Loucy (cell line): ENCODE data around the gene SNAPC2.

Experiments used
- H2AFZ ChIP-seq: fragments of 200-600 bp; sonication (generic); 2 replicates; pipeline ENCODE4 v1.6.0; 2016; ENCODE audit warnings: antibody characterized with exemption, mild to moderate bottlenecking, low read length, moderate library complexity
- H3F3A ChIP-seq: fragments of 200-600 bp; 2 replicates; pipeline ENCODE4 v1.6.0; 2016; ENCODE audit warnings: antibody characterized with exemption, low read depth, mild to moderate bottlenecking
- H3K27me3 ChIP-seq: fragments of 200-600 bp; sonication (generic); 2 replicates; pipeline ENCODE4 v1.6.1; 2014; ENCODE audit warnings: low read length, mild to moderate bottlenecking; ENCODE audit not compliant: insufficient read depth, poor library complexity, severe bottlenecking
- H3K36me3 ChIP-seq: fragments of 200-600 bp; sonication (generic); 2 replicates; pipeline ENCODE4 v1.6.1; 2016; ENCODE audit warnings: low read length; ENCODE audit not compliant: insufficient read depth
- H3K4me1 ChIP-seq: fragments of 200-600 bp; sonication (generic); 2 replicates; pipeline ENCODE4 v1.5.1; 2014; ENCODE audit warnings: low read length, mild to moderate bottlenecking; ENCODE audit not compliant: insufficient read depth, poor library complexity, severe bottlenecking
- H3K4me2 ChIP-seq: fragments of 200-600 bp; sonication (generic); 2 replicates; pipeline ENCODE4 v1.6.0; 2014; ENCODE audit warnings: antibody characterized with exemption, low read length, low read depth, mild to moderate bottlenecking; ENCODE audit not compliant: poor library complexity, severe bottlenecking
- H3K4me3 ChIP-seq: fragments of 200-600 bp; sonication (generic); 2 replicates; pipeline ENCODE4 v1.5.1; 2014; ENCODE audit warnings: low read length, mild to moderate bottlenecking, mixed read lengths; ENCODE audit not compliant: poor library complexity, severe bottlenecking
- H3K79me2 ChIP-seq: fragments of 200-600 bp; sonication (generic); 2 replicates; pipeline ENCODE4 v1.6.1; 2014; ENCODE audit warnings: low read length; ENCODE audit not compliant: insufficient read depth
- H3K9ac ChIP-seq: fragments of 200-600 bp; sonication (generic); 2 replicates; pipeline ENCODE4 v1.6.0; 2014; ENCODE audit warnings: mild to moderate bottlenecking, low read depth, low read length, moderate library complexity; ENCODE audit not compliant: poor library complexity, severe bottlenecking
- H3K9me2 ChIP-seq: fragments of 200-600 bp; sonication (generic); replicated peaks from 2 replicates; pipeline ENCODE4 v1.6.1; 2016; ENCODE audit warnings: low read depth, low read length, mixed read lengths
- H3K9me3 ChIP-seq: fragments of 200-600 bp; sonication (generic); 2 replicates; pipeline ENCODE4 v1.6.1; 2014; ENCODE audit warnings: mild to moderate bottlenecking, antibody characterized with exemption, low read length, low read depth; ENCODE audit not compliant: insufficient read depth
- H4K20me1 ChIP-seq: fragments of 200-600 bp; sonication (generic); 2 replicates; pipeline ENCODE4 v1.6.0; 2014; ENCODE audit warnings: antibody characterized with exemption, low read length, mild to moderate bottlenecking; ENCODE audit not compliant: insufficient read depth, poor library complexity, severe bottlenecking
- CTCF ChIP-seq: fragments of 200-600 bp; sonication (generic); conservative IDR thresholded peaks from 2 replicates; pipeline ENCODE4 v1.5.1; 2014; ENCODE audit warnings: mild to moderate bottlenecking, antibody characterized with exemption, low read length
- EZH2phosphoT487 ChIP-seq: fragments of 200-600 bp; IDR thresholded peaks from 2 replicates; pipeline ENCODE4 v1.6.1; 2018; ENCODE audit warnings: antibody characterized with exemption, mild to moderate bottlenecking, moderate library complexity, borderline replicate concordance

Gene SNAPC2

GRCh38 chr19:7872306-7873204, 47.6 kb upstream of the SNAPC2 start:
- no peak overlapping the region for H3K4me2 ChIP-seq

GRCh38 chr19:7873304-7874075, 46.6 kb upstream of the SNAPC2 start:
- Histone ChIP-seq H2AFZ (peak overlapping the region; percentile 95; the same call in 1 of the 2 replicates), H3K4me2 (peak overlapping the region; percentile 67), H3K4me1 (peaks cover 16% of the 10 kb centered on the region), H3F3A (peaks cover 4% of the 10 kb centered on the region; the same call in 1 of the 2 replicates), H3K27me3 (no peaks in the 10 kb centered on the region), H3K79me2 (no peaks in the 10 kb centered on the region), H3K9ac (peak overlapping the region; percentile 79), H3K9me3 (no peaks in the 10 kb centered on the region), H4K20me1 (no peaks in the 10 kb centered on the region), H3K9me2 (no peaks in the 10 kb centered on the region), H3K4me3 (peak overlapping the region; percentile 78), H3K36me3 (no peaks in the 10 kb centered on the region)
- no peak for TF ChIP-seq EZH2phosphoT487
- no peak for TF ChIP-seq CTCF

More at GRCh38 chr19:7872306-7873204, 47.6 kb upstream of the SNAPC2 start:
- Histone ChIP-seq H4K20me1 (no peaks in the 10 kb centered on the region), H3K27me3 (no peaks in the 10 kb centered on the region), H3K9me3 (no peaks in the 10 kb centered on the region), H3K79me2 (no peaks in the 10 kb centered on the region), H2AFZ (no peak overlapping the region), H3K9ac (no peak overlapping the region), H3K9me2 (no peaks in the 10 kb centered on the region), H3K4me3 (no peak overlapping the region), H3K4me1 (peaks cover 16% of the 10 kb centered on the region), H3K36me3 (no peaks in the 10 kb centered on the region), H3F3A (peaks cover 4% of the 10 kb centered on the region; the same call in 1 of the 2 replicates)
- TF ChIP-seq CTCF (no peak), EZH2phosphoT487 (no peak)

- Histone ChIP-seq H3K36me3 (no peaks in the 10 kb centered on the region), H3K79me2 (no peaks in the 10 kb centered on the region), H3K9me2 (no peaks in the 10 kb centered on the region), H3F3A (peaks cover 4% of the 10 kb centered on the region; the same call in 1 of the 2 replicates), H3K9me3 (no peaks in the 10 kb centered on the region), H3K4me3 (peak within 1 kb of the TSS; percentile 78), H3K4me1 (peaks cover 16% of the 10 kb centered on the region), H4K20me1 (no peaks in the 10 kb centered on the region), H3K27me3 (no peaks in the 10 kb centered on the region), H3K4me2 (peak within 1 kb of the TSS; percentile 67), H3K9ac (peak within 1 kb of the TSS; percentile 79), H2AFZ (peak within 1 kb of the TSS; percentile 95)
- TF ChIP-seq CTCF (no peak), EZH2phosphoT487 (no peak)
Observed at GRCh38 chr19:7874076-7874896, 45.9 kb upstream of the SNAPC2 start, which contains the start of gene PRR36. Gene PRR36, minus strand, starts transcription at chr19:7874390. Its CDS starts 701 bp downstream, at chr19:7873689.
